Activated naive CD8-positive, alpha-beta T cell treated with anti-CD3 and anti-CD28 coated beads, Interleukin-2, amount 50 U/mL, for 16 hours (primary cell): Measurements from ENCODE around the gene PDZD8.
"Not testable (repeated sequence)": the region's sequence is repeated elsewhere in the genome, so short reads cannot be mapped to it uniquely, and the experiment has no call there.

ENCODE experiments used
- DNase-seq: peaks from one replicate; pipeline ENCODE4 v3.0.0-alpha.2; 2020; ENCODE audit warnings: low read depth, low spot score

The PDZD8 gene

GRCh38 chr10:117254774-117255735, 120.2 kb downstream of the PDZD8 start:
- no peak for DNase-seq

GRCh38 chr10:117254338-117254737, 120.9 kb downstream of the PDZD8 start:
- DNase-seq, result no peak

GRCh38 chr10:117253908-117254307, 121.3 kb downstream of the PDZD8 start:
- no peak for DNase-seq

GRCh38 chr10:117250411-117250810, 124.8 kb downstream of the PDZD8 start:
- no peak for DNase-seq

GRCh38 chr10:117249493-117250093, 125.6 kb downstream of the PDZD8 start:
- no peak for DNase-seq

- no peak for DNase-seq
Measured at GRCh38 chr10:117248750-117249465, 126.3 kb downstream of the PDZD8 start.

GRCh38 chr10:117246997-117247671, 128.1 kb downstream of the PDZD8 start:
- no peak for DNase-seq

GRCh38 chr10:117242463-117242832, 132.8 kb downstream of the PDZD8 start:
- DNase-seq, result no peak

GRCh38 chr10:117241541-117242462, 133.4 kb downstream of the PDZD8 start:
- DNase-seq, result no peak

GRCh38 chr10:117240621-117241529, 134.4 kb downstream of the PDZD8 start, which contains the start of gene SLC18A2:
Gene SLC18A2, plus strand, starts transcription at chr10:117241114. Its CDS starts 580 bp downstream, at chr10:117241694.
- DNase-seq, result no peak

- no peak for DNase-seq
Measured at GRCh38 chr10:117239721-117240620, 135.3 kb downstream of the PDZD8 start.

GRCh38 chr10:117239051-117239450, 136.2 kb downstream of the PDZD8 start:
- no peak for DNase-seq

- no peak for DNase-seq
Measured at GRCh38 chr10:117237401-117237991, 137.7 kb downstream of the PDZD8 start.

GRCh38 chr10:117230107-117230506, 145.1 kb downstream of the PDZD8 start:
- not testable (repeated sequence) for DNase-seq

GRCh38 chr10:117228210-117228609, 147.0 kb downstream of the PDZD8 start:
- DNase-seq, result no peak
